Kidney (tissue), 14 donors: Measurements from ENCODE around the gene APOL4. TPM values are rescaled to one million over a fixed set of nuclear protein-coding genes. Genes with fewer than 3 reads are reported as not detected.

Experiments
- DNase-seq, 5 donors: peaks; one replicate each; pipeline ENCODE4 v3.0.0-alpha.2; 2013 to 2020
- FAIRE-seq: peaks from 2 replicates; lab custom pipeline; 2012; peaks lifted over from hg19 to GRCh38; lab: Jason Lieb, UNC
- H3K27ac ChIP-seq, 2 donors: one replicate each; pipeline ENCODE4 v1.7.0; 2013; ENCODE audit warnings: low read depth in 2 of 2, low read length in 2 of 2, inconsistent platforms in 1 of 2
- H3K27me3 ChIP-seq: one replicate; pipeline ENCODE4 v1.7.1; 2013; ENCODE audit warnings: low read length, inconsistent platforms; ENCODE audit not compliant: control insufficient read depth, insufficient read depth
- H3K36me3 ChIP-seq, 3 donors: one replicate each; pipeline versions ENCODE4 v1.7.0 to v1.7.1; 2013; ENCODE audit warnings: low read length in 3 of 3, control low read depth in 1 of 3, inconsistent platforms in 1 of 3; ENCODE audit not compliant: insufficient read depth in 3 of 3, control insufficient read depth in 2 of 3
- H3K4me1 ChIP-seq, 3 donors: one replicate each; pipeline versions ENCODE4 v1.7.0 to v1.7.1; 2013; ENCODE audit warnings: low read length in 3 of 3, inconsistent platforms in 1 of 3, low read depth in 1 of 3; ENCODE audit not compliant: control insufficient read depth in 2 of 3, insufficient read depth in 2 of 3
- H3K4me3 ChIP-seq, 3 donors: one replicate each; pipeline versions ENCODE4 v1.7.0 to v1.8.1; 2013; ENCODE audit warnings: low read length in 3 of 3, control low read depth in 1 of 3, inconsistent platforms in 1 of 3
- H3K9ac ChIP-seq, 3 donors: one replicate each; pipeline versions ENCODE4 v1.7.0 to v1.7.1; 2013; ENCODE audit warnings: low read length in 3 of 3, control low read depth in 1 of 3, inconsistent platforms in 1 of 3
- H3K9me3 ChIP-seq, 3 donors: one replicate each; pipeline versions ENCODE4 v1.7.0 to v1.7.1; 2013; ENCODE audit warnings: low read length in 3 of 3, control low read depth in 1 of 3, inconsistent platforms in 1 of 3; ENCODE audit not compliant: control insufficient read depth in 2 of 3, insufficient read depth in 1 of 3
- intact Hi-C: fragments of 100-400 bp; cut with DNase I; formaldehyde crosslinking; loops from one replicate; pipeline ENCODE4 v1.11.1; 2022
- polyA plus RNA-seq: library from polyadenylated mRNA; stranded (reverse); fragments of 350-450 nt; fragmentation: Illumina TruSeq; extraction: RNeasy Lipid Tissue Mini Kit (QIAGEN cat#74804); gene quantifications from one replicate; pipeline ENCODE4 v1.2.3, GENCODE V29; 2014; ENCODE audit warnings: low read depth, low replicate concordance; ENCODE audit not compliant: insufficient read depth
- total RNA-seq: library from RNA; stranded (reverse); fragmentation: NEBNext Ultra II Directional; extraction: Animal tissue kit (Norgen Biotek cat#: 25700); gene quantifications from one replicate; pipeline ENCODE4 v1.2.1, GENCODE V29; 2021
- TF ChIP-seq, protein P1 (sequence below): IDR thresholded peaks from 3 replicates; pipeline ENCODE4 v1.5.1; 2012; ENCODE audit warnings: mild to moderate bottlenecking, moderate library complexity, borderline replicate concordance; ENCODE audit not compliant: insufficient read depth; ENCODE audit errors: extremely low read depth
- donor health status: control.
- donor health status: control.
- donor health status: control.
- donor health status: control.
- donor health status: control.
- donor health status: DM: yes; HTN: yes; CAD: no.
- donor health status: Normal renal cell carcinoma (clear cell type).

The APOL4 gene
- total and polyA plus RNA-seq, 2 donors from 2014 or later, result 6.1 to 8.7 TPM

- intact Hi-C loops, result no loop called here
- FAIRE-seq (no peak), DNase-seq (peak in 2 of 5 donors; percentile 58 to 89)
- H3K4me1 ChIP-seq, result peaks cover 0 to 17% (median 14%) of the 10 kb centered on the region in 3 donors
- peak within 1 kb of the TSS; percentile 14 to 75 (median 65) for H3K4me3 ChIP-seq
- no peaks in the 10 kb centered on the region for H3K36me3 ChIP-seq
- TF ChIP-seq, protein P1, sequence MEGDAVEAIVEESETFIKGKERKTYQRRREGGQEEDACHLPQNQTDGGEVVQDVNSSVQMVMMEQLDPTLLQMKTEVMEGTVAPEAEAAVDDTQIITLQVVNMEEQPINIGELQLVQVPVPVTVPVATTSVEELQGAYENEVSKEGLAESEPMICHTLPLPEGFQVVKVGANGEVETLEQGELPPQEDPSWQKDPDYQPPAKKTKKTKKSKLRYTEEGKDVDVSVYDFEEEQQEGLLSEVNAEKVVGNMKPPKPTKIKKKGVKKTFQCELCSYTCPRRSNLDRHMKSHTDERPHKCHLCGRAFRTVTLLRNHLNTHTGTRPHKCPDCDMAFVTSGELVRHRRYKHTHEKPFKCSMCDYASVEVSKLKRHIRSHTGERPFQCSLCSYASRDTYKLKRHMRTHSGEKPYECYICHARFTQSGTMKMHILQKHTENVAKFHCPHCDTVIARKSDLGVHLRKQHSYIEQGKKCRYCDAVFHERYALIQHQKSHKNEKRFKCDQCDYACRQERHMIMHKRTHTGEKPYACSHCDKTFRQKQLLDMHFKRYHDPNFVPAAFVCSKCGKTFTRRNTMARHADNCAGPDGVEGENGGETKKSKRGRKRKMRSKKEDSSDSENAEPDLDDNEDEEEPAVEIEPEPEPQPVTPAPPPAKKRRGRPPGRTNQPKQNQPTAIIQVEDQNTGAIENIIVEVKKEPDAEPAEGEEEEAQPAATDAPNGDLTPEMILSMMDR, result no peak
- peak within 1 kb of the TSS; percentile 85 to 90 for H3K27ac ChIP-seq
- no peaks in the 10 kb centered on the region for H3K27me3 ChIP-seq
- no peaks in the 10 kb centered on the region for H3K9me3 ChIP-seq
- peak within 1 kb of the TSS in 2 of 3 donors; percentile 52 to 59 for H3K9ac ChIP-seq
These were observed 41.1 kb downstream of the APOL4 start, which contains the start of gene APOL3 for GRCh38 chr22:36160499-36160942. Gene APOL3, minus strand, starts transcription at chr22:36160755. Its CDS starts 11,700 bp downstream, at chr22:36149055.

DNA sequence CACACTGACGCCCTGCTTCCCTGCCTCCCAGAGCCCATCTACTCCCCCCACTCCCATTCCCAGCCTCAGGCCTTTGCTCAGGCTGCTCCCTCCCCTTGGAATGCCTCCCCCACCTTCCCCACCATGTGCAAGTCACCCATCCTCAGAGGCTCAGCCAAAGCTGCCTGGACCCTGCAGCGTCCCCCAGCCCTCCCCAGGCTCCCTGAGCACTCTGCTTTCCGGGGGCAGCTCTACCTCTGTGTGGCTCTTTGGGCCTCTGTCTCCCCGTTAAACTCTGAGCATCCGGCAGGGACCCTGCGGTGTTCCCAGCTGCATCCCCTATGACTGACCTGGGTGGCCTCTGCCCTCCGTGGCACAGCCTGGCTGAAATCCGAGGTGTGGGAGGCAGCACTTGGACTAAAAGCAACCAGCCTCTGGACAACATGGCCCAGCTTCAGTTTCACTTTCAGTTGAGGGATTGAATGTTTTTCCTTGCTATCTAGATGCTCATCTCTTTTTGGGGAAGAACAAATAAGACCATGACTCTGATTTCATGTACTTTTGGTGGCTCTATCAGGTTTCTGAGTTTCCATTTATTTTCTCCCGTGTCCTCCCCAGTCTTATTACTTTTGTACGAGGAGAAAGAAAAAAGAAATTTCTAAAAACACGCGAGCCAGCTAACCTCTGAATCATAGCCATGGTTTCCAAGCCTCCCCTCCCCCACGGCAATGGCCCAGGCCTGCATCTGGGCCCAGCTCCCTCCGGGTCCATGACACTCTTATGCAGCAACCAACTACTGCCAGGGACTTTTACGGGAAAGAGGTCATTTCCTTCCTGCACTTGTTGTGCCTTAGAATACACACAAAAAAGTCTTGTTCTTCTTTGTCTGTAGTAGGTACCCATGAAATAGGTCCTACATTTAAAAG lies 44.8 kb downstream of the APOL4 start:
- FAIRE-seq, result no peak
- intact Hi-C loops, result no loop called here
- H3K9me3 ChIP-seq, result no peaks in the 10 kb centered on the region
- peaks cover 0 to 32% (median 27%) of the 10 kb centered on the region in 3 donors for H3K4me1 ChIP-seq
- H3K4me3 ChIP-seq, result peak overlapping the region; percentile 36 to 65 (median 63)
- TF ChIP-seq, protein P1, result no peak
- peak overlapping the region; percentile 29 to 74 (median 44) for H3K9ac ChIP-seq
- peak overlapping the region; percentile 84 to 92 for H3K27ac ChIP-seq
- H3K36me3 ChIP-seq, result no peaks in the 10 kb centered on the region
- DNase-seq, result peak; percentile 75 to 93 (median 85)
- H3K27me3 ChIP-seq, result no peaks in the 10 kb centered on the region

DNA sequence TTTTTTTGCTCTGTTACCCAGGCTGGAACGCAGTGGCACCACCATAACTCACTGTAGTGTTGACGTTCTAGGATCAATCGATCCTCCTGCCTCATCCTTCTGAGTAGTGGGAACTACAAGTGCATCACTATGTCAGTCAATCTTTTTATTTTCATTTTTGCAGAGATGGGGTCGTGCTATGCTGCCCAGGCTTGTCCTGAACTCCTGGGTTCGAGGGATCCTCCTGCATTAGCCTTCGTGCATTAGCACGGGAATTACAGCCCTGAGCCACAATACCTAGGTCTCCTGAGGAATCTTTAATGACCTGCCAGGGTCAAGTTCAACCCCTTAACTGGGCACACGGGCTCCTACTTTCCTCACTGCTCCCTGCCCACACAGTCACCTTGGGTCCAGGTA lies 45.5 kb downstream of the APOL4 start:
- Histone ChIP-seq H3K9me3 (no peaks in the 10 kb centered on the region), H3K4me1 (peaks cover 0 to 35% (median 27%) of the 10 kb centered on the region in 3 donors), H3K36me3 (no peaks in the 10 kb centered on the region), H3K9ac (peak overlapping the region in 2 of 3 donors; percentile 29 to 74), H3K4me3 (peak overlapping the region in 2 of 3 donors; percentile 63 to 65), H3K27me3 (no peaks in the 10 kb centered on the region), H3K27ac (peak overlapping the region; percentile 84 to 92)
- intact Hi-C loops, result no loop called here
- FAIRE-seq, result no peak
- TF ChIP-seq, protein P1, result no peak
- DNase-seq, result no peak
